Type B pancreatic cell (in vitro differentiated cells): ENCODE results near the gene RHPN2. TPM values are rescaled to one million over a fixed set of nuclear protein-coding genes. Genes with fewer than 3 reads are reported as not detected.

ENCODE experiments used
- DNase-seq: peaks from one replicate; pipeline ENCODE4 v3.0.0; 2021; ENCODE audit warnings: mixed read lengths; ENCODE audit not compliant: unreplicated experiment; ENCODE audit errors: extremely low spot score
- H3K27ac Mint-ChIP-seq: 2 replicates; pipeline ENCODE4 v1.8.0; 2021; ENCODE audit warnings: mild to moderate bottlenecking, mixed read lengths
- H3K27me3 Mint-ChIP-seq: 2 replicates; pipeline ENCODE4 v1.8.0; 2021; ENCODE audit warnings: mixed read lengths
- H3K36me3 Mint-ChIP-seq: 2 replicates; pipeline ENCODE4 v1.8.0; 2021; ENCODE audit warnings: mixed read lengths
- H3K4me1 Mint-ChIP-seq: one replicate; pipeline ENCODE4 v1.8.0; 2021; ENCODE audit warnings: mixed read lengths; ENCODE audit not compliant: unreplicated experiment
- H3K4me3 Mint-ChIP-seq: 2 replicates; pipeline ENCODE4 v1.8.0; 2021; ENCODE audit warnings: mild to moderate bottlenecking, mixed read lengths
- H3K9me3 Mint-ChIP-seq: 2 replicates; pipeline ENCODE4 v1.8.0; 2021; ENCODE audit warnings: mixed read lengths
- CTCF ChIP-seq: fragments of 200-600 bp; sonication (generic); conservative IDR thresholded peaks from 2 replicates; pipeline ENCODE4 v1.5.0; 2021; ENCODE audit warnings: antibody characterized with exemption, mild to moderate bottlenecking
- long read RNA-seq: library from polyadenylated mRNA; unstranded; transcript quantifications from one replicate; pipeline ENCODE4 v2.0.0, GENCODE V29; 2020
- total RNA-seq: library from RNA; stranded (reverse); gene quantifications from 2 replicates; pipeline ENCODE4 v1.2.1, GENCODE V29; 2021; ENCODE audit warnings: low replicate concordance

RHPN2 gene
- total RNA-seq: 31.6 and 81.6 TPM in 2 replicates
- long read RNA-seq, transcript RHPN2-201 (15 exons, 3,500 nt): major isoform, 44 of 82 reads
- long read RNA-seq, partial matches to known transcripts: 30 of 82 reads
- long read RNA-seq, other reads (novel, unspliced or antisense): 8 of 82 reads

- Mint-ChIP-seq H3K36me3 (peaks cover 3% of the 10 kb centered on the region), H3K27me3 (peaks cover 27% of the 10 kb centered on the region), H3K4me3 (peak within 1 kb of the TSS; percentile 90), H3K9me3 (no peaks in the 10 kb centered on the region), H3K4me1 (peaks cover 9% of the 10 kb centered on the region), H3K27ac (peak within 1 kb of the TSS; percentile 87)
- no peak for TF ChIP-seq CTCF
- peak; percentile 76 for DNase-seq
These were observed at the start of gene RHPN2 for GRCh38 chr19:33064792-33065550. RHPN2 (minus strand) TSS chr19:33064888; CDS start chr19:33064852, 36 bp downstream.

- Mint-ChIP-seq H3K4me3 (no peak overlapping the region), H3K27me3 (no peaks in the 10 kb centered on the region), H3K4me1 (no peaks in the 10 kb centered on the region), H3K36me3 (peaks cover 19% of the 10 kb centered on the region), H3K9me3 (no peaks in the 10 kb centered on the region), H3K27ac (no peak overlapping the region)
- TF ChIP-seq CTCF: no peak
- DNase-seq: no peak
These were observed 49.6 kb upstream of the RHPN2 start for GRCh38 chr19:33114312-33114711.

GRCh38 chr19:33111587-33111986 lies 46.9 kb upstream of the RHPN2 start:
- Mint-ChIP-seq H3K4me1 (no peaks in the 10 kb centered on the region), H3K9me3 (no peaks in the 10 kb centered on the region), H3K36me3 (peaks cover 7% of the 10 kb centered on the region), H3K27me3 (no peaks in the 10 kb centered on the region), H3K4me3 (no peak overlapping the region), H3K27ac (no peak overlapping the region)
- DNase-seq: no peak
- no peak for TF ChIP-seq CTCF

GRCh38 chr19:33110137-33110910 lies 45.6 kb upstream of the RHPN2 start:
- Mint-ChIP-seq H3K27me3 (no peaks in the 10 kb centered on the region), H3K27ac (no peak overlapping the region), H3K4me1 (no peaks in the 10 kb centered on the region), H3K9me3 (no peaks in the 10 kb centered on the region), H3K4me3 (no peak overlapping the region), H3K36me3 (peaks cover 7% of the 10 kb centered on the region)
- no peak for TF ChIP-seq CTCF
- DNase-seq: no peak

GRCh38 chr19:33108161-33108560 lies 43.5 kb upstream of the RHPN2 start:
- Mint-ChIP-seq H3K9me3 (no peaks in the 10 kb centered on the region), H3K4me3 (no peak overlapping the region), H3K27me3 (no peaks in the 10 kb centered on the region), H3K36me3 (no peaks in the 10 kb centered on the region), H3K4me1 (no peaks in the 10 kb centered on the region), H3K27ac (no peak overlapping the region)
- DNase-seq: no peak
- TF ChIP-seq CTCF: no peak
